HG02840 (cell line): ENCODE results near the gene RCOR3.
A peak's percentile ranks its signal among the peaks of the same experiment; 100 is the strongest.

ENCODE experiments used
- ATAC-seq: cut with Tn5 transposase; IDR thresholded peaks from one replicate; pipeline ENCODE4 v1.9.1; 2021; ENCODE audit warnings: mild to moderate bottlenecking, moderate library complexity, moderate number of reproducible peaks; ENCODE audit not compliant: unreplicated experiment, low FRiP score

Gene RCOR3

GRCh38 chr1:211323156-211324063, 64.2 kb downstream of the RCOR3 start:
- ATAC-seq = no peak

GRCh38 chr1:211324992-211325775, 66.0 kb downstream of the RCOR3 start:
- ATAC-seq = no peak

GRCh38 chr1:211326140-211326527, 67.0 kb downstream of the RCOR3 start:
- no peak for ATAC-seq

- ATAC-seq = no peak
Observed at GRCh38 chr1:211326528-211327345, 67.6 kb downstream of the RCOR3 start, which contains the start of gene TRAF5. TSS of gene TRAF5 (plus strand) at chr1:211326833. CDS start at chr1:211353240, 26,407 bp downstream.

- no peak for ATAC-seq
Observed at GRCh38 chr1:211327346-211327921, 68.3 kb downstream of the RCOR3 start.

GRCh38 chr1:211328084-211328694, 69.0 kb downstream of the RCOR3 start:
- ATAC-seq = no peak

GRCh38 chr1:211328866-211329475, 69.8 kb downstream of the RCOR3 start:
- no peak for ATAC-seq

GRCh38 chr1:211329764-211330201, 70.6 kb downstream of the RCOR3 start:
- ATAC-seq = no peak

- ATAC-seq = no peak
Observed at GRCh38 chr1:211330282-211330936, 71.2 kb downstream of the RCOR3 start.

- ATAC-seq = no peak
Observed at GRCh38 chr1:211331011-211331709, 72.0 kb downstream of the RCOR3 start.

- no peak for ATAC-seq
Observed at GRCh38 chr1:211332036-211332616, 73.0 kb downstream of the RCOR3 start.

- no peak for ATAC-seq
Observed at GRCh38 chr1:211332830-211333229, 73.7 kb downstream of the RCOR3 start.

GRCh38 chr1:211333906-211334305, 74.7 kb downstream of the RCOR3 start:
- ATAC-seq = no peak

- ATAC-seq = no peak
Observed at GRCh38 chr1:211334986-211335385, 75.8 kb downstream of the RCOR3 start.

GRCh38 chr1:211335522-211336157, 76.5 kb downstream of the RCOR3 start:
- peak; percentile 69 for ATAC-seq

GRCh38 chr1:211336161-211336560, 77.0 kb downstream of the RCOR3 start:
- ATAC-seq = peak; percentile 14

GRCh38 chr1:211336775-211337174, 77.6 kb downstream of the RCOR3 start:
- ATAC-seq = no peak
